H1 (cell line): Measurements from ENCODE around the gene ENTPD2. TPM values are rescaled to one million over a fixed set of nuclear protein-coding genes. Genes with fewer than 3 reads are reported as not detected.

Experiments
- BACH1 ChIP-seq: IDR thresholded peaks from 2 replicates; pipeline ENCODE4 v1.6.1; 2012; ENCODE audit warnings: low read length, improper control_type of control experiment
- BCL11A ChIP-seq, 2 experiments: IDR thresholded peaks; one replicate each; pipeline ENCODE4 v1.6.1; 2011; ENCODE audit warnings: low read depth in 2 of 2, low read length in 2 of 2, mild to moderate bottlenecking in 2 of 2
- CREB1 ChIP-seq: IDR thresholded peaks from 2 replicates; pipeline ENCODE4 v1.6.1; 2012; ENCODE audit warnings: inconsistent platforms
- CTCF ChIP-seq, 3 experiments: IDR thresholded peaks; 1 replicate in 2 of 3; 2 replicates in 1 of 3; pipeline versions ENCODE4 v1.5.1 to v1.6.1; 2011; ENCODE audit warnings: low read length in 3 of 3, mild to moderate bottlenecking in 3 of 3, inconsistent platforms in 2 of 3, low read depth in 1 of 3, moderate library complexity in 1 of 3; ENCODE audit not compliant: insufficient read depth in 1 of 3; ENCODE audit errors: control extremely low read depth in 1 of 3
- GABPA ChIP-seq: IDR thresholded peaks from 2 replicates; pipeline ENCODE4 v1.6.1; 2011; ENCODE audit warnings: mild to moderate bottlenecking, low read length, moderate library complexity, borderline replicate concordance; ENCODE audit not compliant: insufficient read depth
- SIX5 ChIP-seq: IDR thresholded peaks from 2 replicates; pipeline ENCODE4 v1.6.1; 2011; ENCODE audit warnings: mild to moderate bottlenecking, low read depth, low read length
- polyA plus RNA-seq, 7 experiments: library from polyadenylated mRNA; depleted of rRNA in 3 of 7; stranded (reverse) in 5 of 7; unstranded in 2 of 7; fragments of >200 nt in 5 of 7; fragments of 200-250 nt in 2 of 7; gene quantifications; 1 replicate in 5 of 7; 2 replicates in 1 of 7; 4 replicates in 1 of 7; pipeline versions ENCODE4 v1.2.1 to v1.2.3, GENCODE V29; 2011 to 2013; ENCODE audit warnings: missing spikeins in 2 of 7, mixed read lengths in 2 of 7
- total RNA-seq: library from RNA; stranded (reverse); fragmentation: NEBNext Ultra II Directional; extraction: Animal tissue kit (Norgen Biotek cat#: 25700); gene quantifications from 2 replicates; pipeline ENCODE4 v1.2.1, GENCODE V29; 2021
- TF ChIP-seq, protein P1 (sequence below): IDR thresholded peaks from 2 replicates; pipeline ENCODE4 v1.6.1; 2012; ENCODE audit warnings: inconsistent platforms

ENTPD2 gene
- total and polyA plus RNA-seq, 2 of the 8 experiments (the other 6 are each of a cell fraction or from before 2014, with no cell fraction given) = 0.65 to 3.8 TPM

GRCh38 chr9:137046088-137046787 lies 7.6 kb downstream of the ENTPD2 start, which contains the start of gene NPDC1 (continued):
- TF ChIP-seq, protein P1, sequence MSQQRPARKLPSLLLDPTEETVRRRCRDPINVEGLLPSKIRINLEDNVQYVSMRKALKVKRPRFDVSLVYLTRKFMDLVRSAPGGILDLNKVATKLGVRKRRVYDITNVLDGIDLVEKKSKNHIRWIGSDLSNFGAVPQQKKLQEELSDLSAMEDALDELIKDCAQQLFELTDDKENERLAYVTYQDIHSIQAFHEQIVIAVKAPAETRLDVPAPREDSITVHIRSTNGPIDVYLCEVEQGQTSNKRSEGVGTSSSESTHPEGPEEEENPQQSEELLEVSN = peak; percentile 59; the same call in 1 of the 2 replicates
- TF ChIP-seq BACH1 (no peak; the same call in 1 of the 2 replicates), CTCF (IDR thresholded peaks at IDR 0.05; ENCODE audit: control extremely low read depth in 1 of 3, insufficient read depth in 1 of 3, low read depth in 1 of 3, low read length in 3 of 3) (peak in 2 of 3 experiments; percentile 85 to 94; a peak in 3 of 4 replicates), GABPA (peak; percentile 53; the same call in 1 of the 2 replicates), SIX5 (no peak), CREB1 (peak; percentile 51; the same call in 1 of the 2 replicates), BCL11A (IDR thresholded peaks at IDR 0.05; ENCODE audit: low read depth in 2 of 2, low read length in 2 of 2) (no peak)
